ENCODE measurements around the gene ZBTB45.
A peak's percentile ranks its signal among the peaks of the same experiment; 100 is the strongest.

GRCh38 chr19:58543826-58544590 lies 24.4 kb upstream of the ZBTB45 start, which contains the start of gene TRIM28:
- TF ChIP-seq CTCF (IDR thresholded peaks at IDR 0.05 in 8 of 11, conservative IDR thresholded peaks at IDR 0.05 in 3 of 11) (peak in 4 of 11 experiments; percentile 6 to 14 (median 12)), POLR2A (IDR thresholded peaks at IDR 0.05) (peak; percentile 94 to 97 (median 95)), POLR2AphosphoS5 (IDR thresholded peaks at IDR 0.05) (peak; percentile 99 to 100 (median 100))

Measured in spleen (tissue), 7 donors.